ENCODE data around the gene DUSP22.

- TF ChIP-seq CTCF (IDR thresholded peaks at IDR 0.05; ENCODE audit: low read depth, low read length, poor library complexity, severe bottlenecking) (no peak), EZH2phosphoT487 (IDR thresholded peaks at IDR 0.05; ENCODE audit: borderline replicate concordance, low read length) (no peak)
Observed at GRCh38 chr6:339480-339879, 47.2 kb downstream of the DUSP22 start.
